Thoracic aorta (tissue), 2 donors: ENCODE data around the gene CC2D2A. TPM values are rescaled to one million over a fixed set of nuclear protein-coding genes. Genes with fewer than 3 reads are reported as not detected.
"Not testable (repeated sequence)": the region's sequence is repeated elsewhere in the genome, so short reads cannot be mapped to it uniquely, and the experiment has no call there.

Source experiments
- ATAC-seq: fragments of 150-250 bp; one replicate; pipeline ENCODE4 v1.8.0; 2017; ENCODE audit warnings: low read depth; ENCODE audit not compliant: insufficient number of reproducible peaks, low FRiP score
- DNase-seq: peaks from one replicate; pipeline ENCODE4 v3.0.0-alpha.2; 2020; ENCODE audit warnings: low spot score
- H3K27ac ChIP-seq, 2 donors: fragments of 200-600 bp; sonication (generic); 1 replicate in 1 of 2; 2 replicates in 1 of 2; pipeline ENCODE4 v1.5.1; 2016; ENCODE audit warnings: mild to moderate bottlenecking in 2 of 2, moderate library complexity in 2 of 2
- H3K27me3 ChIP-seq: fragments of 200-600 bp; sonication (generic); replicated peaks from 2 replicates; pipeline ENCODE4 v1.6.0; 2016; ENCODE audit warnings: mild to moderate bottlenecking; ENCODE audit not compliant: insufficient read depth
- H3K36me3 ChIP-seq: fragments of 200-600 bp; sonication (generic); one replicate; pipeline ENCODE4 v1.5.1; 2016
- H3K4me1 ChIP-seq, 2 donors: fragments of 200-600 bp; sonication (generic); 1 replicate in 1 of 2; 2 replicates in 1 of 2; pipeline versions ENCODE4 v1.5.1 to v1.6.0; 2016; ENCODE audit warnings: low read depth in 2 of 2, mild to moderate bottlenecking in 1 of 2; ENCODE audit not compliant: control insufficient read depth in 1 of 2
- H3K4me3 ChIP-seq: fragments of 200-600 bp; sonication (generic); 2 replicates; pipeline ENCODE4 v1.5.1; 2016; ENCODE audit warnings: mild to moderate bottlenecking
- H3K9me3 ChIP-seq: fragments of 200-600 bp; sonication (generic); 2 replicates; pipeline ENCODE4 v1.5.1; 2016
- total RNA-seq, 2 donors: library from RNA; depleted of rRNA; stranded (reverse); fragments of >200 nt; gene quantifications; one replicate each; pipeline versions ENCODE4 v1.1.0 to v1.2.3, GENCODE V29; 2016
- TF ChIP-seq, protein P1 (sequence below): fragments of 200-600 bp; sonication (generic); IDR thresholded peaks from one replicate; pipeline ENCODE4 v1.5.1; 2019; ENCODE audit warnings: antibody characterized with exemption

The CC2D2A gene
- total RNA-seq, 2 donors from 2014 or later, result 44.1 to 59.8 TPM

GRCh38 chr4:15510961-15511360, 41.3 kb downstream of the CC2D2A start:
- Histone ChIP-seq H3K36me3 (peaks cover 9% of the 10 kb centered on the region), H3K4me3 (no peak overlapping the region), H3K9me3 (no peaks in the 10 kb centered on the region), H3K4me1 (peaks cover 0 to 8% of the 10 kb centered on the region in 2 donors), H3K27me3 (no peaks in the 10 kb centered on the region), H3K27ac (no peak overlapping the region)
- no peak for ATAC-seq
- TF ChIP-seq, protein P1, sequence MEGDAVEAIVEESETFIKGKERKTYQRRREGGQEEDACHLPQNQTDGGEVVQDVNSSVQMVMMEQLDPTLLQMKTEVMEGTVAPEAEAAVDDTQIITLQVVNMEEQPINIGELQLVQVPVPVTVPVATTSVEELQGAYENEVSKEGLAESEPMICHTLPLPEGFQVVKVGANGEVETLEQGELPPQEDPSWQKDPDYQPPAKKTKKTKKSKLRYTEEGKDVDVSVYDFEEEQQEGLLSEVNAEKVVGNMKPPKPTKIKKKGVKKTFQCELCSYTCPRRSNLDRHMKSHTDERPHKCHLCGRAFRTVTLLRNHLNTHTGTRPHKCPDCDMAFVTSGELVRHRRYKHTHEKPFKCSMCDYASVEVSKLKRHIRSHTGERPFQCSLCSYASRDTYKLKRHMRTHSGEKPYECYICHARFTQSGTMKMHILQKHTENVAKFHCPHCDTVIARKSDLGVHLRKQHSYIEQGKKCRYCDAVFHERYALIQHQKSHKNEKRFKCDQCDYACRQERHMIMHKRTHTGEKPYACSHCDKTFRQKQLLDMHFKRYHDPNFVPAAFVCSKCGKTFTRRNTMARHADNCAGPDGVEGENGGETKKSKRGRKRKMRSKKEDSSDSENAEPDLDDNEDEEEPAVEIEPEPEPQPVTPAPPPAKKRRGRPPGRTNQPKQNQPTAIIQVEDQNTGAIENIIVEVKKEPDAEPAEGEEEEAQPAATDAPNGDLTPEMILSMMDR, result no peak
- no peak for DNase-seq

- Histone ChIP-seq H3K4me1 (no peaks in the 10 kb centered on the region), H3K9me3 (no peaks in the 10 kb centered on the region), H3K27me3 (no peaks in the 10 kb centered on the region), H3K4me3 (no peak overlapping the region), H3K36me3 (peaks cover 13% of the 10 kb centered on the region), H3K27ac (no peak overlapping the region)
- no peak for DNase-seq
- TF ChIP-seq, protein P1, result no peak
- ATAC-seq, result no peak
These were observed 43.9 kb downstream of the CC2D2A start for GRCh38 chr4:15513545-15513944.

- Histone ChIP-seq H3K9me3 (no peaks in the 10 kb centered on the region), H3K4me3 (no peak overlapping the region), H3K27me3 (no peaks in the 10 kb centered on the region), H3K36me3 (peaks cover 13% of the 10 kb centered on the region), H3K4me1 (no peaks in the 10 kb centered on the region), H3K27ac (no peak overlapping the region)
- DNase-seq (no peak), ATAC-seq (no peak)
- TF ChIP-seq, protein P1, result no peak
These were observed 45.4 kb downstream of the CC2D2A start for GRCh38 chr4:15515106-15515505.

- no peaks in the 10 kb centered on the region for H3K27me3 ChIP-seq
- peaks cover 13% of the 10 kb centered on the region for H3K36me3 ChIP-seq
- DNase-seq, result no peak
- peaks cover 0 to 4% of the 10 kb centered on the region in 2 donors for H3K4me1 ChIP-seq
- no peak overlapping the region for H3K27ac ChIP-seq
- H3K9me3 ChIP-seq, result no peaks in the 10 kb centered on the region
- no peak for ATAC-seq
- TF ChIP-seq, protein P1, result no peak
- no peak overlapping the region for H3K4me3 ChIP-seq
These were observed 46.8 kb downstream of the CC2D2A start for GRCh38 chr4:15516494-15516893.

GRCh38 chr4:15517681-15518080, 48.0 kb downstream of the CC2D2A start:
- not testable (repeated sequence) for ATAC-seq, H3K4me3 ChIP-seq, H3K27me3 ChIP-seq, H3K27ac ChIP-seq, H3K36me3 ChIP-seq, H3K4me1 ChIP-seq, H3K9me3 ChIP-seq, DNase-seq

DNA sequence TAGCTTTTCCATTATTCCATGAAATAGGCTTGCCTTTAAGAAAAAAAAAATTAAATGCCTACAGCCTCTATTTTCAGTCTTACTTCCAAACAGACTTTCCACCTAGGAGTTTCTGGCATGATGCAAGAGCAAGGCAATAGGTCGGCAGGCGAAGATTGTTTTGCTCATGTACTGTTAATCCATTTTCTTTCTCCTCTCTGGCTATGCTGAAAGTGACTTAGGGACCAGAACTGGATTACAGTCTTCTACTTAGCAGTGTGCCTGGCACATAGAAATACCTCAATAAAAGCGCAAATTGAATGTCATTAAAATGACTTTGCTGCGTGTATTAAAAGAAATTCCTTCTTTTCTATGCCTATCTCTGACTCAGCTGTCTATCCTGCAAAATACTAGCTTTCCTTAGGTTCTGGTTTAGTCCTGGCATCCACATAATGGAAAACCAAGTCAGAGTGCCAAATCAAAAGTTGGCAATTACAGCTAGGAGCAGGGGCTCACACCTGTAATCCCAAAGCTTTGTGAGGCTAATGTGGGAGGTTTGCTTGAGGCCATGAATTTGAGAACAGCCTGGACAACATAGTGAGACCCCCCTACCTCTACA, 51.9 kb downstream of the CC2D2A start:
- H3K27me3 ChIP-seq, result no peaks in the 10 kb centered on the region
- DNase-seq, result no peak
- no peak overlapping the region for H3K27ac ChIP-seq
- no peak overlapping the region for H3K4me3 ChIP-seq
- H3K36me3 ChIP-seq, result peaks cover 8% of the 10 kb centered on the region
- H3K4me1 ChIP-seq, result peaks cover 0 to 6% of the 10 kb centered on the region in 2 donors
- no peak for ATAC-seq
- H3K9me3 ChIP-seq, result no peaks in the 10 kb centered on the region
- TF ChIP-seq, protein P1, result no peak
